ENCODE results near the gene SNTB2.

DNA sequence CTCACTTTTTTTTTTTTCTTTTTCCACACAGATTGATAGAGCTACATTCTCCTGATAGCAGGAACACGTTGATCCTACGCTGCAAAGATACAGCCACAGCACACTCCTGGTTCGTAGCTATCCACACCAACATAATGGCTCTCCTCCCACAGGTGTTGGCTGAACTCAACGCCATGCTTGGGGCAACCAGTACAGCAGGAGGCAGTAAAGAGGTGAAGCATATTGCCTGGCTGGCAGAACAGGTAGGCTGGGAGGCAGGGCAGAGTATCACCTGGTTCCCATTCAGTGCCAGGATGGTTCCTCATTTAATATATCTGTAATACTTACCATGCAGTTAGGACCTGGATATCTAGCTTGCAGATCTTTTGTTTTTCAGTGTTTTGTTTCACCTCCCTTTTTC is 73.1 kb downstream of the SNTB2 start:
- TF ChIP-seq, protein P1, sequence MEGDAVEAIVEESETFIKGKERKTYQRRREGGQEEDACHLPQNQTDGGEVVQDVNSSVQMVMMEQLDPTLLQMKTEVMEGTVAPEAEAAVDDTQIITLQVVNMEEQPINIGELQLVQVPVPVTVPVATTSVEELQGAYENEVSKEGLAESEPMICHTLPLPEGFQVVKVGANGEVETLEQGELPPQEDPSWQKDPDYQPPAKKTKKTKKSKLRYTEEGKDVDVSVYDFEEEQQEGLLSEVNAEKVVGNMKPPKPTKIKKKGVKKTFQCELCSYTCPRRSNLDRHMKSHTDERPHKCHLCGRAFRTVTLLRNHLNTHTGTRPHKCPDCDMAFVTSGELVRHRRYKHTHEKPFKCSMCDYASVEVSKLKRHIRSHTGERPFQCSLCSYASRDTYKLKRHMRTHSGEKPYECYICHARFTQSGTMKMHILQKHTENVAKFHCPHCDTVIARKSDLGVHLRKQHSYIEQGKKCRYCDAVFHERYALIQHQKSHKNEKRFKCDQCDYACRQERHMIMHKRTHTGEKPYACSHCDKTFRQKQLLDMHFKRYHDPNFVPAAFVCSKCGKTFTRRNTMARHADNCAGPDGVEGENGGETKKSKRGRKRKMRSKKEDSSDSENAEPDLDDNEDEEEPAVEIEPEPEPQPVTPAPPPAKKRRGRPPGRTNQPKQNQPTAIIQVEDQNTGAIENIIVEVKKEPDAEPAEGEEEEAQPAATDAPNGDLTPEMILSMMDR (IDR thresholded peaks at IDR 0.05) = no peak
- no peak for TF ChIP-seq POLR2A (IDR thresholded peaks at IDR 0.05)
- TF ChIP-seq POLR2AphosphoS5 (IDR thresholded peaks at IDR 0.05) = no peak
